Endothelial cell of umbilical vein (primary cell): ENCODE results near the gene CEP72.

Experiments used
- CTCF ChIP-seq, 2 donors: IDR thresholded peaks; 1 replicate in 1 of 2; 2 replicates in 1 of 2; pipeline ENCODE4 v1.5.1; 2011; ENCODE audit warnings: low read length in 2 of 2, mild to moderate bottlenecking in 2 of 2, moderate library complexity in 2 of 2, control low read depth in 1 of 2, inconsistent platforms in 1 of 2, low read depth in 1 of 2; ENCODE audit not compliant: insufficient read depth in 1 of 2; ENCODE audit errors: extremely low read depth in 1 of 2
- FOS ChIP-seq: IDR thresholded peaks from 2 replicates; pipeline ENCODE4 v1.6.1; 2011; ENCODE audit warnings: mild to moderate bottlenecking, low read length, moderate library complexity, borderline replicate concordance; ENCODE audit not compliant: insufficient read depth
- MYC ChIP-seq: IDR thresholded peaks from one replicate; pipeline ENCODE4 v1.6.1; 2011; ENCODE audit warnings: mild to moderate bottlenecking, low read depth, low read length
- POLR2A ChIP-seq: IDR thresholded peaks from 2 replicates; pipeline ENCODE4 v1.6.1; 2012; ENCODE audit warnings: low read depth, mild to moderate bottlenecking, control low read depth, low read length

DNA sequence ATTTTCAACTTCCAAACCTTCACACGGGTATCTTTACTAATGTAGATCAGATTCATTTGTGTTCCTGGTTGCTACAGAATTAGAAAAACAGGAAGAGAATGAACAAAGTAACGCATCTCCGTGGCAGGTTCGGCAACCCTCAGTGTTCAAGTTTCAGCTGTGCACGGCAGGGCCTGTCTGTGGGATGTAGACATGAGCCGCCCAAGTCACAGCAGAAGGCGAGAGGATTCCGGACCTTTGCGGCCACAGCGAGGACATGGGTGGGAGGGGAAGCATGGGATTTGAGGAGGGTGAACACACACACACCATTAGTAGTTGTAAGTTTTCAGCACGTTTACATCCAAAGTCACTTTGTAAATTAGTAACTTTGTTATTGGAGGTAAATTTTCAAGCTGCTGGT, 31.7 kb upstream of the CEP72 start:
- TF ChIP-seq CTCF (IDR thresholded peaks at IDR 0.05; ENCODE audit: extremely low read depth in 1 of 2, insufficient read depth in 1 of 2, low read depth in 1 of 2, low read length in 2 of 2) (no peak), POLR2A (no peak), MYC (no peak), FOS (no peak)
